ENCODE results near the gene HSPB7.

GRCh38 chr1:16041200-16041599, 23.4 kb upstream of the HSPB7 start:
- TF ChIP-seq CTCF (IDR thresholded peaks at IDR 0.05; ENCODE audit: control extremely low read depth in 1 of 3, insufficient read depth in 1 of 3, low read depth in 1 of 3, low read length in 3 of 3) (no peak), TCF12 (IDR thresholded peaks at IDR 0.05; ENCODE audit: low read depth, low read length) (no peak), CEBPB (IDR thresholded peaks at IDR 0.05; ENCODE audit: low read depth, low read length) (no peak)
